ENCODE data around the gene SORL1.

DNA sequence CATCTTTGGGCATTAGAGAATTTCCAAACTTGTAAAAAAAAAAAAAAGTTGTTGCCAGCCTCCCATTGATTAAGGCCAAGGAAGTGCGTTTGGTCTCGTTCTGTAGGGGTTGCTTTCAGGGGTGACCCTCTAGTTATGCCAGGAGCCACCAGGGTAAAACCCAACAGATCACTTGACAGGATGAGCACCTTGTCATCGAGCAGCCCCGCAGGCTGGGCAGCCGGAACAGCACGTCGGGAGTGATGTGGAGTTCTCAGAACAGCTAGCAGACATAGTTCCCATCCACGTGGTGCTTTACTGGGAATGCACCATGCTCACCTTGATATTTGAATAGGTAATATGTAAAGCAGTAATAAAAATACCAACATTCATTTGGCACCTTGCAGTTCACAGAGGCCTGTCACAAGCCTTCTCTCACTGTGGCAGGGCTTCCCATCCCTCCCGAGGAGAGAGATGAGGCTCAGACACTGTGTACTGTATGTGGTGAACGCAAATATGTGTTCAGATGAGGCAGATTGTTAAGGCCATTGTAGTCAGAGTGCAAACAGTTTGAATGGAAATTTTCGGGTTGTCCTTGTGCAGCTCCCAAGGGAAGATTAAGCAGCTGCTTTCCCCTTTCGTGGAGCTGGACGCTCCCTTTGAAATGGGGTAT is 71.6 kb downstream of the SORL1 start:
- TF ChIP-seq, protein P1, sequence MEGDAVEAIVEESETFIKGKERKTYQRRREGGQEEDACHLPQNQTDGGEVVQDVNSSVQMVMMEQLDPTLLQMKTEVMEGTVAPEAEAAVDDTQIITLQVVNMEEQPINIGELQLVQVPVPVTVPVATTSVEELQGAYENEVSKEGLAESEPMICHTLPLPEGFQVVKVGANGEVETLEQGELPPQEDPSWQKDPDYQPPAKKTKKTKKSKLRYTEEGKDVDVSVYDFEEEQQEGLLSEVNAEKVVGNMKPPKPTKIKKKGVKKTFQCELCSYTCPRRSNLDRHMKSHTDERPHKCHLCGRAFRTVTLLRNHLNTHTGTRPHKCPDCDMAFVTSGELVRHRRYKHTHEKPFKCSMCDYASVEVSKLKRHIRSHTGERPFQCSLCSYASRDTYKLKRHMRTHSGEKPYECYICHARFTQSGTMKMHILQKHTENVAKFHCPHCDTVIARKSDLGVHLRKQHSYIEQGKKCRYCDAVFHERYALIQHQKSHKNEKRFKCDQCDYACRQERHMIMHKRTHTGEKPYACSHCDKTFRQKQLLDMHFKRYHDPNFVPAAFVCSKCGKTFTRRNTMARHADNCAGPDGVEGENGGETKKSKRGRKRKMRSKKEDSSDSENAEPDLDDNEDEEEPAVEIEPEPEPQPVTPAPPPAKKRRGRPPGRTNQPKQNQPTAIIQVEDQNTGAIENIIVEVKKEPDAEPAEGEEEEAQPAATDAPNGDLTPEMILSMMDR (IDR thresholded peaks at IDR 0.05; ENCODE audit: poor library complexity, severe bottlenecking) = no peak
- TF ChIP-seq EP300 (conservative IDR thresholded peaks at IDR 0.05; ENCODE audit: poor library complexity, severe bottlenecking) = no peak
- no peak for TF ChIP-seq EZH2 (IDR thresholded peaks at IDR 0.05; ENCODE audit: borderline replicate concordance, insufficient read depth, low read length, poor library complexity, severe bottlenecking)
- no peak for TF ChIP-seq SMC3 (conservative IDR thresholded peaks at IDR 0.05; ENCODE audit: poor library complexity)
- TF ChIP-seq, protein P2, sequence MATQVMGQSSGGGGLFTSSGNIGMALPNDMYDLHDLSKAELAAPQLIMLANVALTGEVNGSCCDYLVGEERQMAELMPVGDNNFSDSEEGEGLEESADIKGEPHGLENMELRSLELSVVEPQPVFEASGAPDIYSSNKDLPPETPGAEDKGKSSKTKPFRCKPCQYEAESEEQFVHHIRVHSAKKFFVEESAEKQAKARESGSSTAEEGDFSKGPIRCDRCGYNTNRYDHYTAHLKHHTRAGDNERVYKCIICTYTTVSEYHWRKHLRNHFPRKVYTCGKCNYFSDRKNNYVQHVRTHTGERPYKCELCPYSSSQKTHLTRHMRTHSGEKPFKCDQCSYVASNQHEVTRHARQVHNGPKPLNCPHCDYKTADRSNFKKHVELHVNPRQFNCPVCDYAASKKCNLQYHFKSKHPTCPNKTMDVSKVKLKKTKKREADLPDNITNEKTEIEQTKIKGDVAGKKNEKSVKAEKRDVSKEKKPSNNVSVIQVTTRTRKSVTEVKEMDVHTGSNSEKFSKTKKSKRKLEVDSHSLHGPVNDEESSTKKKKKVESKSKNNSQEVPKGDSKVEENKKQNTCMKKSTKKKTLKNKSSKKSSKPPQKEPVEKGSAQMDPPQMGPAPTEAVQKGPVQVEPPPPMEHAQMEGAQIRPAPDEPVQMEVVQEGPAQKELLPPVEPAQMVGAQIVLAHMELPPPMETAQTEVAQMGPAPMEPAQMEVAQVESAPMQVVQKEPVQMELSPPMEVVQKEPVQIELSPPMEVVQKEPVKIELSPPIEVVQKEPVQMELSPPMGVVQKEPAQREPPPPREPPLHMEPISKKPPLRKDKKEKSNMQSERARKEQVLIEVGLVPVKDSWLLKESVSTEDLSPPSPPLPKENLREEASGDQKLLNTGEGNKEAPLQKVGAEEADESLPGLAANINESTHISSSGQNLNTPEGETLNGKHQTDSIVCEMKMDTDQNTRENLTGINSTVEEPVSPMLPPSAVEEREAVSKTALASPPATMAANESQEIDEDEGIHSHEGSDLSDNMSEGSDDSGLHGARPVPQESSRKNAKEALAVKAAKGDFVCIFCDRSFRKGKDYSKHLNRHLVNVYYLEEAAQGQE (IDR thresholded peaks at IDR 0.05; ENCODE audit: borderline replicate concordance) = no peak
- no peak for TF ChIP-seq POLR2AphosphoS5 (IDR thresholded peaks at IDR 0.05)
- TF ChIP-seq MXI1 (conservative IDR thresholded peaks at IDR 0.05; ENCODE audit: poor library complexity, severe bottlenecking) = no peak

Measured in neural cell (in vitro differentiated cells).